GM18870 (cell line): ENCODE results near the gene FUS.
"Not testable (repeated sequence)": the region's sequence is repeated elsewhere in the genome, so short reads cannot be mapped to it uniquely, and the experiment has no call there.

Source experiments
- ATAC-seq: cut with Tn5 transposase; IDR thresholded peaks from one replicate; pipeline ENCODE4 v1.9.1; 2021; ENCODE audit warnings: moderate library complexity; ENCODE audit not compliant: unreplicated experiment

FUS gene

DNA sequence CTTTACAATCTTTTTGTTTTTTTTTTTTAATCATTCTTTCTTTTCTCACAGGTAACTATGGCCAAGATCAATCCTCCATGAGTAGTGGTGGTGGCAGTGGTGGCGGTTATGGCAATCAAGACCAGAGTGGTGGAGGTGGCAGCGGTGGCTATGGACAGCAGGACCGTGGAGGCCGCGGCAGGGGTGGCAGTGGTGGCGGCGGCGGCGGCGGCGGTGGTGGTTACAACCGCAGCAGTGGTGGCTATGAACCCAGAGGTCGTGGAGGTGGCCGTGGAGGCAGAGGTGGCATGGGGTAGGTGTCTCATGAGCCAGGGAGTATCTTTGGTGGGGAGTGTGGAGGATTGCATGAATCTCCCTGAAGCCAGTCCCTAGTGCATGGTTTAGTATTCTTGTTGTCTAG, 4.9 kb downstream of the FUS start:
- no peak for ATAC-seq

DNA sequence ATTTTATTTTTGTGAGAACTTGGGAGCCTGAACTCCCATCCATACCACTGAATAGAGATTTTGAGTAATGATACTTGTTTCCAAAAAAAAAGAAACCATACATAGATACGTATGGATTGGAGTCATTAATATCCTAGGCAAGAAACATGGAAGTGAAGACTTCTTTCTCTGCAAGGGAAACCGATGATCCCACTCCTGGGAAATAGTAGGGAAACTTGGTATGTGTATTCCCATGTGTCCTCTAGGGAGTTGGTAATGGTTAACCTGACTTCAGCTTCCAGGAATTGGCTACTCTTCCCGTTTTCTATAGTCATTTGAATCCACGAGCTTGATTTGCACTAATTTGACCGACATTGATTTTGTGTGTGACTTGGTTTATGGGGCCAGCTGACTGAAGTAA, 5.4 kb downstream of the FUS start:
- ATAC-seq: no peak

DNA sequence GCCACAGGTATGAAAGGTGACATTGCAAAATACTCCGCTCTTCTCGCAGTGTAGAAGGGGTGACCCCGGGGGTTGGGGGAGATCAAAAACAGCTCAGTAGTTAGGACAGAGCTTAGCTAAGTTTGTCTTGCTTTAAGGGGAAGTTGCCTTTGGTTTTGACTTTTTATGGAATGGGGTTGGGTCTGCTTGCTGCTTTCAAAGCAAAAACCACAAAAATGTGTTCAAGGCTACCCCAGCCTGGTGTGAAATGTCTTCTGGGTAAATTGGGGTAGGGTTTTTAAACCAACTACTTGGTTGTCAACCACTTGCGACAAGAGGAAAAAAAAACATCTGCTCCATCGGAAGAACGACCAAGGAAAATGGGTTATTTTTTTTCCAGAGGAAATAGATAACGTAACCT, 6.2 kb downstream of the FUS start:
- ATAC-seq: no peak

DNA sequence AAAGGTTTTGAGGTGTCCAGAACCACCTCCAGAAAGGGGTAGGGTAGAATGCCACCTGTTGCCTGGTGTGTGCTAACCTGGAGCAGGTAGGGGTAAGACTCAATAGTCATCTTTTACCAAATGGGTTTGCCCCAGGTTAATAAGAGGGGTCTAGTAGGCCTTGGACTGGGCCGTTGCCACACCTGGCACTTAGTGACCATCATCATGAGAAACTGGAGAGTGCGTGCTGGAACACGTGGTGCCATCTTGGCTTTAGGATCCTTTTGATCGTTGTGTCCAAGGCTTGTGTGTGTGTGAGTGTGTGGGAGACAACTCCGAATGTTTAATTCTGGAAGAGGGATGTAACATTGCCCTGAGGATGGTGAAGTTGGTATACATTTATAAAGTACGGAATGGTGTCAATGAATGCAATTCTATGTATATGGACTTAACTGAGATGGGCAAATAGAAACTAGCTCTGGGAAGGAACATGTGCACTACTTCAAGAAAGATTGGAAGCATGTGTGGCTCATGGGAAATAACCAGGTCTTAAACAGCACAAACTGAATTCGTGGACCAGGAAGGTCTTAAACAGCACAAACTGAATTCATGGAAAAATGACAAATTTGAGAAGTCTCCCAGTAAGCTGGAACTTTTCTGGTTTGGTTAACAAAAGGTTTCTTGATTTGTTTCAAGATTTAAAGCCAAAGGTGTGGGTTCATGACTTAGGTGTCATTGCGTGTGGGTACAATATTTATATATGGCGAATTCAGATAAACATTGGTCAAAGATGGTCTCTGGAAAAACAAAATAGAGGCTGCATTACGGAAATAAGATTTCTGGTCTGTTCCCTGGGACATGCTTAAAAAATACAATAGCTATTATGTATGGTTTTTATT, 7.2 kb downstream of the FUS start:
- no peak for ATAC-seq

DNA sequence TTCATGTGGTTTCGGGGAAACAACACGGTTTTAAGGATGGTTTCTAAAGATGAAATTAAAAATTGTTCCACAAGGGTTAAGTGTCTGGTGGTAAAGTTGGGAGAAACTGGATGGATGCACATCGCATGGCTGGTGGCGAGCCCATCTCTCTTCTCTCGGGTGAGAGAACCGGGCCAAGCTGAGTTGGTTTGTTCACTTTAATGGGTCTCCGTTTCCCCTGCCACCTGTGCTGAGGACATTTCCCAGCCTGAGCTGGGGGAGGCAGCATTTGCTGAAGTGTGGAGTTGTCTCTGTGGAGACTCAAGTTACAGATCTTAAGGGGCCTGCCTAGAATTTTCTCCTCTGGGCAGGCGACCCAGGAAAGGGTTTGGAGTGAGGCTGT, 7.9 kb downstream of the FUS start:
- no peak for ATAC-seq

DNA sequence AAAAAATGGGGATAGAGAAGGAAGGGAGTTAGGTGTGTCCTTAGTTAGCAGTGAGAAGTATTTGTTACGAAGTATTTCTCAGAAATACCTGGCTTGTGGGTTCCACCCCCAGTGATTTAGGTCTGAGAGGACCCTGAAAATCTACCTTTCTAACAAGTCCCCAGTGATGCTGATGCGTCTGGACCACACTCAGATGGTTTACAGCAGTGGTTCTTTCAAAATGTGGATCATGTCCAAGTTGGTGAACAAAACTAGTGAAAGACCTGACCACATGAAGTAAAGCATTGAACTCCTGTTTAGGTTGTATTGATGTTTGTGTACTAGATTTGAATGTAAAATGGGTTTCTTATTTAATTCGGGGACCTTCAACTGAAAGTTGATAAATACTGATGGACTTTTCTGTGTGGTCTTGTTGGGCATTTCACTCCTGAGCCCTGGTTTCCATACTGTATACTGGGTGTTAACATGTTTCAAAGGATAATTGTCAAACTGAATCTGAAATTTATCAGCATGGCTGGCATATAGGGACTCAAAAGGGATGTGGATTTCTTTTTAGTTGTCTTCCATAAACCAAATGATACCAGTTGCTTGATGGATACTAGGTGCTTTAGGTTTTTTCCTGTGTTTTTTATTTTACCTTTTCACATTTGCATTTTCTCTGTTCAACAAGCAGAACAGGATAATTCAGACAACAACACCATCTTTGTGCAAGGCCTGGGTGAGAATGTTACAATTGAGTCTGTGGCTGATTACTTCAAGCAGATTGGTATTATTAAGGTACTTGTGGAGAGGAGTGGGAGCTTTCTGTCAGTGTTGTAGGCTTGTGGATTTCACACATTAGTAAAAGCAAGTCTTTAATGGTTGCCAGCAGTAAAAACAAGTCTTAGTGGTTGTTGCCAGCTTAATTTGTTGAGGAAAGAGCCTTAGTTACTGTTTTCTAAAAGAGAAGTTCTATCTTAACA, 8.8 kb downstream of the FUS start:
- no peak for ATAC-seq

DNA sequence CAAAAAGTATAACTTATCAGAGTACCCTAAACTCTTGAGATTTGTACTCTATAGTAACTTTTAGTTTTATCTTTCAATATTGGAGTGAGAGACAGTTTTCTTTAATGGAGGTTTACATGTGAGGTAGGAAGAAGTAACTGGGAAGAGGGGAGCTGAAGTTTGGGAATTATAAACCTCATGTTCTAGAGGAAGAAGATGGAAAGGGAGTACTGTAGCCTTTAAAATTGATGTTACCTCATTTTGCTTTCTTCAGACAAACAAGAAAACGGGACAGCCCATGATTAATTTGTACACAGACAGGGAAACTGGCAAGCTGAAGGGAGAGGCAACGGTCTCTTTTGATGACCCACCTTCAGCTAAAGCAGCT, 9.5 kb downstream of the FUS start:
- ATAC-seq: no peak

DNA sequence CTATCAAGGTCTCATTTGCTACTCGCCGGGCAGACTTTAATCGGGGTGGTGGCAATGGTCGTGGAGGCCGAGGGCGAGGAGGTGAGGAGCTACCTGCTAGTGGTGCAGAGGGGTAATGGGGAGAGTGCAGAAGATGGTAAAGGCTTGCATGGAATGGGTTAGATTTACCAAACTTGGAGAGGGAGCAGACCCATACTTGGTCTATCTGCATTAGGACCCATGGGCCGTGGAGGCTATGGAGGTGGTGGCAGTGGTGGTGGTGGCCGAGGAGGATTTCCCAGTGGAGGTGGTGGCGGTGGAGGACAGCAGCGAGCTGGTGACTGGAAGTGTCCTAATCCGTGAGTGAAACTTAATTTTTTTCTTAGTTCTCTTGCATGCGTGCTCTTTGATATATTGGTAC, 10.1 kb downstream of the FUS start:
- ATAC-seq: no peak

DNA sequence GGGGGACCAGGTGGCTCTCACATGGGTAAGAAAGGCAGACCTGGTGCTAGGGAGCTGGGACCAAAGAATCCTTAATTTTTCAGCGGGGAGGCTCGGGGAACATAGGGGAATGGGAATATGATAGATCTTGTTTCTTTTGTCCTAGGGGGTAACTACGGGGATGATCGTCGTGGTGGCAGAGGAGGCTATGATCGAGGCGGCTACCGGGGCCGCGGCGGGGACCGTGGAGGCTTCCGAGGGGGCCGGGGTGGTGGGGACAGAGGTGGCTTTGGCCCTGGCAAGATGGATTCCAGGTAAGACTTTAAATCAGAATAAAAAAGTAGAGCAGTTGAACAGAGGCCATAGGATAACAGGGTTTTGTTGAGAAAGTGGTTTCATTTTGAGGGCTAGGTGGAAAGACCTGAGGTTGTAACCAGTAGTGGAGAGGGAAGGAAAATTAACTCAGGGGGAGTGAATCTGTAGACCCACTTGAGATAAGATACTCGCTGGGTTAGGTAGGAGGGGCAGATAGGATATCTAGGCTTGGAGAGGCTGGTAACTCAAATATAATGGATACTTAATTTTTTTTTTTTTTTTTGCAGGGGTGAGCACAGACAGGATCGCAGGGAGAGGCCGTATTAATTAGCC, 11.0 kb downstream of the FUS start:
- no peak for ATAC-seq

DNA sequence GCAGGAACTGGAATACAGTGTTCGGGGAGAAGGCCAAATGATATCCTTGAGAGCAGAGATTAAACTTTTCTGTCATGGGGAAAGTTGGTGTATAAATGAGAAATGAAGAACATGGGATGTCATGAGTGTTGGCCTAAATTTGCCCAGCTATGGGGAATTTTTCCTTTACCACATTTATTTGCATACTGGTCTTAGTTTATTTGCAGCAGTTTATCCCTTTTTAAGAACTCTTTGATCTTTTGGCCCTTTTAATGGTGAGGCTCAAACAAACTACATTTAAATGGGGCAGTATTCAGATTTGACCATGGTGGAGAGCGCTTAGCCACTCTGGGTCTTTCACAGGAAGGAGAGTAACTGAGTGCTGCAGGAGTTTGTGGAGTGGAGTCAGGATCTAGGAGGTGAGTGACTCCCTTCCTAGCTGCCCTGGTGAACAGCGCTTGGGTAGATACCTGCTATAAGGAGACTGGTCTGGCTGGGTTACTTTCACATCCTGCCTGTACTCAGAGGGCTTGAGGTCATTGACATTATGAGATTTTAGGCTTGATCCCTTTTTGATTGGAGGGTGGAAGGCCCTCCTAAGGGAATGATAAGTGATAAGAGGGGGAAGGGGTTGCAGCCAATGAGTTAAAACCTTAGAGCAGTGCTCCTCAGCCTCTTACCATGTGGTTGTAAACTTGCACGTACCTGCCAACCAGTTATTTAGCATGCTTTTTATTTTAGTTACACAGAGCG, 11.9 kb downstream of the FUS start:
- no peak for ATAC-seq

DNA sequence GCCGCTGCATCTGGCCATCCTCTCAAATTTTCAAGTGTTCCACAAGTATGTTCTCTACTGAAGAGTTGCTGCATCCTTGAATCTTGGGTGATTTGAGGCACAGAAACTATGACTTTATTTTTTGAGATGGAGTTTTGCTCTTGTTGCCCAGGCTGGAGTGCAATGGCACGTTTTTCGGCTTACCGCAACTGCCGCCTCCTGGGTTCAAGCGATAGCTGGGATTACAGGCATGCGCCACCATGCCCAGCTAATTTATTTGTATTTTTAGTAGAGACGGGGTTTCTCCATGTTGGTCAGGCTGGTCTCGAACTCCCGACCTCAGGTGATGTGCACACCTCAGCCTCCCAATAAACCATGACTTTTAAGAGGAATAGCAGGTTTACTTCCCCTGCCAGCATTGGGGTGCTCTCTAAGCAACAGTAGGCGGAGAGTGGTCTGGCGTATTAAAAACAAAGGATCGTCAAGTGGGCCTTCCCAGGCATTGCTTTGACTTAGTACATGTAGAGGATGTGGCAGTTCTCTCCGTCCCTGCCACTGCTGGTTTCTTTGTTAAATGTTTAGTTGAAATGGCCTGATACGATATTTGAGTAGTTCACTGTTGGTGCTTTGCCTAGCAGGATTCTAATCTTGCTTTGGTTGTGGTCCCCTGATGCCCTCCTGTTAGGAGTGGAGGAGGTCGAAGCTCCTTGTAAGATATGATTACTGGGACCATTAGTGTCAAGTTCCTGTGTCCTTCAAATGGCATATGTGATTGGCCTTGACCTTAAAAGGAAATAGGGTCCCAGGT, 13.1 kb downstream of the FUS start:
- no peak for ATAC-seq

DNA sequence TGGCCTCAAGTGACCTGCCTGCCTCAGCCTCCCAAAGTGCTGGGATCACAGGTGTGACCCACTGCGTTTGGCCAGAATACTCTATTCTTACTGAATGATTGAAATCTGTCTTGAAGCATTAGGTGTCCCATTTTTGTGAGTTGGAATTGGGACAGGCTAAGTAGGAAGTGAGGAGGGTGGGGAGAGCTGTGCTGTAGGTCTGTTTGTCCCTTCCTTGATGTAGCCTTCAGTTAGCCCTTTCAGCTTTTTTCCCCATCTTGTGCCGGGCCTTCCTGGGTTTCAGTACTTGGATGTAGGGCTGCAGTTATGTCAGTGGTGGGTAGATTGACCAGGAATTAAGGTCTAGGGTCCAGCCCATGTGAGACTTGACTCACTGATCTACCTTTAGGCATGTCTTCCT, 13.9 kb downstream of the FUS start:
- ATAC-seq: no peak

DNA sequence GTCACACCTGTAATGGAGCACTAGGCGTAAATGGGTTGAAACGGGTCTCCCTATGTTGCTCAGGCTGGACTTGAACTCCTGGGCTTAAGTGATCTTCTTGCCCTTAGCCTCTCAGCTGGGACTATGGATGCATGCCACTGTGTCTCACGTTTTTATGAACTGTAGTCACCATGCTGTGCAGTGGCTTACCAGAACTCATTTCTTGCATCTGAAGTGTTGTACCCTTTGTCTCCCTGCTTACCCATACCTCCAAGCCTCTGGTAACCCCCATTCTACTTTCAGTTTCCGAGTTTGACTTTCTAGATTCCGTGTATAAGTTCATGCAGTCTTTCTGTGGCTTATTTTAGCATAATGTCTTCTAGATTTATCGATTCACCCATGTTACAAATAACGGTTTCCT, 15.0 kb downstream of the FUS start:
- ATAC-seq: no peak

DNA sequence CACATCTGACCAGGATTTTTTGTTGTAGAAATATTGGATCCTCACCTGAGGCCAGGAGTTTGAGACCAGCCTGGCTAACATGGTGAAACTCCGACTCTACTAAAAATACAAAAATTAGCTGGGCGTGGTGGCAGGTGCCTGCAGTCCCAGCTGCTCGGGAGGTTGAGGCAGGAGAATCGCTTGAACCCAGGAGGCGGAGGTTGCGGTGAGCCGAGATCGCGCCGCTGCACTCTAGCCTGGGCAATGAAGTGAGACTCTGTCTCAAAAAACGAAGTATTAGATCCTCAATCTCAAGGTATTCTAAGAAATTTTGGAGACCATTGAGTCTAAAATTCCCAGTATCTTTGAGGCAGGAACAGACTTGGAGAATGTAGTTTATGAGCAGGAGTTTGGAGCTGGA, 15.9 kb downstream of the FUS start:
- not testable (repeated sequence) for ATAC-seq

DNA sequence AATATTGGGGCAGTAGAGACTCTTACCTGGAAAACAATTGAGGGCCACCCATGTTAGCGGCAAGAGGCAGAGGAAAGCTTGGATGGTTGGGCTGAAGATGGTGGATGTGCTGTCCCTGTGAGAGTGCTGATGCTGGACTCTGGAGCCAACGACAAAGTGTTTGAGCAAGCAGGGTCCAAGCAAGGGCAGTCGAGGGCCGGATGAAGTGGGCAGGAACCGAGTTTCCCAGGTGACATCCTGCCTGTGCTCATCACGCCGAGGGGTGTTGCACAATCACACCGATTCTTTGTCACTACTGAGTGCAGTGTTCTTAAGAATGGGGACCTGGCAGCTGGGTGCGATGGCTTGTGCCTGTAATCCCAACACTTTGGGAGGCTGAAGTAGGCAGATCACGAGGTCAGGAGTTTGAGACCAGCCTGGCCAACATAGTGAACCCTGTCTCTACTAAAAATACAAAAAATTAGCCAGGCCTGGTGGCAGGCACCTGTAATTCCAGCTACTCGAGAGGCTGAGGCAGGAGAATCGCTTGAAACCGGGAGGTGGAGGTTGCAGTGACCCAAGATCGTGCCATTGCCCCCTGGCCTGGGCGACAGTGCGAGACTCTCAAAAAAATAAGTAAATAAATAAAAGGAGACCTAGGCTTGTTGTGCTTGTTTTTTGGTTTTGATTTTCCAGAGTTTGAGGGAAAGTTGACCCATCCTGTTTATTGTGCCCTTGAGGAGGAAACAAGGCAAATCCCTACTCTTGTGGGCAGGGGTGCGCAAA, 16.6 kb downstream of the FUS start:
- ATAC-seq: no peak

DNA sequence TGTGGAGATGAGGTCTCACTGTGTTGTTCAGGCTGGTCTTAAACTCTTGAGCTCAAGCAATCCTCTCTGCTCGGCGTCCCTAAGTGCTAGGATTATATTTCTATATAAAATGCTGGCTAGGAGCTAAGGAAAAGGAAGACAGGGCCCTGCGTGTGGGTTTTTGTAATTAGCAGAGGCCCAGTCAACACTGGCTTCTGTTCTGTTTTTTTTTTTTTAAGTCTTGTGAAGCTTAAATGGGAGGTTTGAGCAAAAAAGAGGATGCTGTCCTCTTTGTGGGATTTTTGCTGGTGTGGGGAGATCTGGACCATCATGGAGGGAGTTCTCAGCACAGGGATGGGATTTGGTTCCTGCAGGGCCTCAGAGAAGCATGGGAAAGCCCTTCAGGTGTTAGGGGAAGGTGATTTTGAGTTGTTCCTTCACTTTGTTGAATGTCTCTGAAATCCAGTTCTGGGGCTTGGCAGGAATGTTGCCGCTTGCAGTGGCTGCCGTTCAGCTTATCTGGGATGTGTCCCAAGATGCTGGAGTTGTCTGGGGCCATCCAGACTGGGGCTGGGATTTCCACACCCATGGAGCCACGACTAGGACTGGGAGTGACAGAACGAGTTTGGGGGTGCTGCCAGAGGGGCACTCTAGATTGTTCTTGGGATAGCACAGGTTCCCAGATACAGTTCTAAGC, 18.4 kb downstream of the FUS start:
- no peak for ATAC-seq

DNA sequence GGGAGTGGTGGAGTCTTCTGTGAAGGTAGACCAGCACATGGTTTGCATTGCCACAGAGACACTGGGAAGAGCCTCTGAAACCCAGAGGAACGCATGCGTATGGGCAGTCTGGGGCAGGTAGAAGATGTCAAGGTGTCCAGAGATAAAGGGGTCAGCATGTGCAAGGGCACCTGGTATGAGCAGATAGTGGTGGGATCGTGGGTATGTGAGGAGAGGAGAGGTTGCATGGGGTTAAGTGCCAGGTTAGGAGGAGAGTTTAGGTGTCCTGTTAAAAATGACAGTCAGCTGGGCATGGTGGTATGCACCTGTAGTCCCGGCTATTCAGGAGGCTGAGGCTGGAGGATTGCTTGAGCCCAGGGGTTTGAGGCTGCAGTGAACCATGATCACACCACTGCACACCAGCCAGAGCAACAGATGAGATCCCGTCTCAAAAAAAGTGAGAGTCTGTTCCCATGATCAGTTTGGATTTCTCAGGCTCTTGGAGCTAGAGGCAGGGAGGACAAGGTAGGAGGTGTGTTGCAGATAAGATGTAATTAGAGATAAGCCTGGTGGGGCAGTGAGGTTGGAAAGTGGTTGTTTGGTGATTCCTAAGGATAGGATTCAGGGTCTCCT, 19.6 kb downstream of the FUS start:
- no peak for ATAC-seq

DNA sequence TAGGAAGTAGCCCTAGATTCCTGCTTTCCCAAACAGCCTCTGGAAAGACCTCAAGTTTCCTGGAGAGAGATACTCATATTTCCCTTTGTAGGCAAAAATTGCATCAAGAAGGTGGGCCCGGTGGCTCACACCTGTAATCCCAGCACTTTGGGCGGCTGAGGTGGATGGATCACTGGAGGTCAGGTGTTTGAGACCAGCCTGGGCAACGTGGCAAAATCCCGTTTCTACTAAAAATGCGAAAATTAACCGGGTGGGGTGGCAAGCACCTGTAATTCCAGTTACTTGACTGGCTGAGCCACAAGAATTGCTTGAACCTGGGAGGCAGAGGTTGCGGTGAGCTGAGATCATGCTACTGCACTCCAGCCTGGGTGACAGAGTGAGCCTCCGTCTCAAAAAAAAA, 20.2 kb downstream of the FUS start:
- ATAC-seq: not testable (repeated sequence)
